Suprapubic skin (tissue), 4 donors: ENCODE data around the gene AGTRAP.

Experiments
- CTCF ChIP-seq, 2 donors: fragments of 200-600 bp in 1 of 2; fragments of 450-650 bp in 1 of 2; sonication (generic) in 1 of 2; IDR thresholded peaks; one replicate each; pipeline ENCODE4 v1.5.1; 2016 to 2019; ENCODE audit warnings: antibody characterized with exemption in 2 of 2, mild to moderate bottlenecking in 1 of 2, moderate library complexity in 1 of 2
- EP300 ChIP-seq: sonication (generic); formaldehyde crosslinking; IDR thresholded peaks from one replicate; pipeline ENCODE4 v1.6.1; 2017; ENCODE audit warnings: antibody characterized with exemption
- POLR2A ChIP-seq, 2 donors: fragments of 450-650 bp; IDR thresholded peaks; one replicate each; pipeline ENCODE4 v1.6.1; 2017; ENCODE audit warnings: antibody characterized with exemption in 2 of 2, mild to moderate bottlenecking in 2 of 2, moderate library complexity in 2 of 2
- POLR2AphosphoS5 ChIP-seq, 3 donors: sonication (generic); formaldehyde crosslinking; IDR thresholded peaks; one replicate each; pipeline ENCODE4 v1.6.1; 2017; ENCODE audit warnings: antibody characterized with exemption in 3 of 3

DNA sequence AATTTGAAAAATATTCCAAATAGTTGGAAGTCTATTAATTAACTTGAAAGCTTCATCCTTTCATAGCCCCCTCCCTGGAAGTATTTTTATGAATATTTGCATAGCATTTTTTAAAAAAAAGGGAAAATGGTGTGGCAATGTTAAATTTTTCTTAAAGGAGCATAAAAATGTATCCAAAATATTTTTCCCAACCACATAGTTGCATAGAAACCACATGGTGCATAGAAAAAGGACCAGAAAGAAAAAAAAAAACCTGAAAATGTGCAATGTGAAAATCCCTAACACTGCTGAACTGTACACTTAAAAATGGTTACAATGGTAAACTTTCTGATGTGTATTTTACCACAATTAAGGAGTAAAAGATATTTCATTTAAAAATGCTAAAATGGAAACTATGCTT, 34.1 kb downstream of the AGTRAP start:
- TF ChIP-seq CTCF (IDR thresholded peaks at IDR 0.05) (no peak), EP300 (no peak), POLR2A (IDR thresholded peaks at IDR 0.05) (no peak), POLR2AphosphoS5 (IDR thresholded peaks at IDR 0.05) (no peak)
